Measurements from ENCODE around the gene KSR2. TPM values are rescaled to one million over a fixed set of nuclear protein-coding genes. Genes with fewer than 3 reads are reported as not detected.

The KSR2 gene
- total RNA-seq, 1 experiment from 2014 or later = 1.3 TPM

GRCh38 chr12:117778656-117779055, 190.1 kb downstream of the KSR2 start:
- H2BK12ac ChIP-seq (ENCODE audit: insufficient read length, low read depth, low read length) = no peak overlapping the region
- no peak overlapping the region for H3K4me2 ChIP-seq (ENCODE audit: insufficient read depth, insufficient read length, low read length)
- H3K4me1 ChIP-seq (ENCODE audit: insufficient read depth, low read length) = no peaks in the 10 kb centered on the region
- H3K23ac ChIP-seq (ENCODE audit: insufficient read length, low read depth, low read length) = no peak overlapping the region
- no peaks in the 10 kb centered on the region for H3K27me3 ChIP-seq (ENCODE audit: insufficient read depth, low read length)
- H4K5ac ChIP-seq (ENCODE audit: insufficient read length, low read depth, low read length) = no peak overlapping the region
- no peaks in the 10 kb centered on the region for H3K79me2 ChIP-seq (ENCODE audit: insufficient read depth, low read length)
- no peak overlapping the region for H2AFZ ChIP-seq (ENCODE audit: low read length)
- H2BK15ac ChIP-seq (ENCODE audit: low read depth, low read length) = no peak overlapping the region
- H3K79me1 ChIP-seq (ENCODE audit: insufficient read depth, low read depth, low read length, poor library complexity, severe bottlenecking) = no peaks in the 10 kb centered on the region
- no peak overlapping the region for H2BK5ac ChIP-seq (ENCODE audit: insufficient read length, low read length)
- Mint-ChIP-seq H3K4me1 (no peaks in the 10 kb centered on the region), H3K27ac (peak overlapping the region in 1 of 3 experiments; percentile 27; a peak in 2 of 7 replicates), H3K36me3 (ENCODE audit: insufficient read depth in 1 of 3, low read depth in 3 of 3) (no peaks in the 10 kb centered on the region), H3K9me3 (no peaks in the 10 kb centered on the region), H3K4me3 (no peak overlapping the region), H3K27me3 (ENCODE audit: low read depth) (no peaks in the 10 kb centered on the region)
- no peak for DNase-seq
- H3K9me3 ChIP-seq (ENCODE audit: control insufficient read depth, low read depth, low read length) = no peaks in the 10 kb centered on the region
- no peak overlapping the region for H4K91ac ChIP-seq (ENCODE audit: insufficient read length, low read depth, low read length)
- H2BK120ac ChIP-seq (ENCODE audit: low read depth, low read length, poor library complexity, severe bottlenecking) = no peak overlapping the region
- no peak overlapping the region for H3K14ac ChIP-seq (ENCODE audit: insufficient read depth, low read length)
- no peak overlapping the region for H3K56ac ChIP-seq (ENCODE audit: insufficient read length, low read depth, low read length)
- WGBS (ENCODE audit: extremely low coverage, insufficient read length, low lambda C conversion rate) = no CpG with 5 or more reads among the region's 5 CpGs
- H3K4ac ChIP-seq (ENCODE audit: low read depth, low read length) = no peak overlapping the region
- no peak overlapping the region for H4K8ac ChIP-seq (replicated peaks; ENCODE audit: insufficient read length, low read depth, low read length)
- no peak overlapping the region for H2AK5ac ChIP-seq (ENCODE audit: insufficient read length, low read length)
- H2BK20ac ChIP-seq (ENCODE audit: low read depth, low read length, poor library complexity, severe bottlenecking) = no peak overlapping the region
- H3K23me2 ChIP-seq (ENCODE audit: insufficient read length, low read depth, low read length, poor library complexity, severe bottlenecking) = no peaks in the 10 kb centered on the region
- H4K20me1 ChIP-seq (ENCODE audit: control insufficient read depth, insufficient read depth, insufficient read length) = no peaks in the 10 kb centered on the region
- H3T11ph ChIP-seq (ENCODE audit: low read length) = no peak overlapping the region
- H3K27ac ChIP-seq (ENCODE audit: insufficient read length, low read depth, low read length) = no peak overlapping the region
- H3K18ac ChIP-seq (ENCODE audit: insufficient read length, low read depth, low read length) = no peak overlapping the region
- no peak overlapping the region for H3K9ac ChIP-seq (ENCODE audit: extremely low read depth, insufficient read length, low read length)
- TF ChIP-seq CTCF (conservative IDR thresholded peaks at IDR 0.05) = no peak

Measured in H9 (cell line).